Neural progenitor cell (in vitro differentiated cells): ENCODE results near the gene RCC2. TPM values are rescaled to one million over a fixed set of nuclear protein-coding genes. Genes with fewer than 3 reads are reported as not detected.

Source experiments
- DNase-seq: peaks from one replicate; pipeline ENCODE4 v3.0.0-alpha.2; 2016; ENCODE audit warnings: low spot score
- H2AFZ ChIP-seq: fragments of 200-600 bp; sonication (generic); replicated peaks from 2 replicates; pipeline ENCODE4 v1.6.1; 2016; ENCODE audit warnings: antibody characterized with exemption
- H3F3A ChIP-seq: fragments of 200-600 bp; sonication (generic); 2 replicates; pipeline ENCODE4 v1.6.1; 2016; ENCODE audit warnings: antibody characterized with exemption, low read depth
- H3K27ac ChIP-seq: fragments of 200-600 bp; sonication (generic); 2 replicates; pipeline ENCODE4 v1.5.1; 2016; ENCODE audit warnings: mild to moderate bottlenecking
- H3K27me3 ChIP-seq: fragments of 200-600 bp; sonication (generic); 2 replicates; pipeline ENCODE4 v1.6.1; 2016; ENCODE audit warnings: mild to moderate bottlenecking, moderate library complexity
- H3K36me3 ChIP-seq: fragments of 200-600 bp; sonication (generic); 2 replicates; pipeline ENCODE4 v1.5.1; 2016
- H3K4me1 ChIP-seq: fragments of 200-600 bp; sonication (generic); 2 replicates; pipeline ENCODE4 v1.6.1; 2016; ENCODE audit warnings: mixed run types
- H3K4me2 ChIP-seq: fragments of 200-600 bp; sonication (generic); 2 replicates; pipeline ENCODE4 v1.6.1; 2016
- H3K4me3 ChIP-seq: fragments of 200-600 bp; sonication (generic); 2 replicates; pipeline ENCODE4 v1.5.1; 2016
- H3K79me2 ChIP-seq: fragments of 200-600 bp; sonication (generic); 2 replicates; pipeline ENCODE4 v1.6.1; 2016; ENCODE audit warnings: low read depth
- H3K9ac ChIP-seq: fragments of 200-600 bp; sonication (generic); 2 replicates; pipeline ENCODE4 v1.6.1; 2016
- H3K9me3 ChIP-seq: fragments of 200-600 bp; sonication (generic); 2 replicates; pipeline ENCODE4 v1.5.1; 2016; ENCODE audit warnings: low read depth
- H4K20me1 ChIP-seq: fragments of 200-600 bp; sonication (generic); 2 replicates; pipeline ENCODE4 v1.6.1; 2016; ENCODE audit warnings: low read depth
- H3K27ac Mint-ChIP-seq: 3 replicates; pipeline ENCODE4 v1.8.0; 2021; ENCODE audit warnings: mixed read lengths
- H3K27me3 Mint-ChIP-seq: 2 replicates; pipeline ENCODE4 v1.8.0; 2022; ENCODE audit warnings: low read depth, mild to moderate bottlenecking, inconsistent platforms, moderate library complexity, mixed read lengths; ENCODE audit not compliant: insufficient read depth
- H3K36me3 Mint-ChIP-seq: 3 replicates; pipeline ENCODE4 v1.8.0; 2021; ENCODE audit warnings: mixed read lengths
- H3K4me1 Mint-ChIP-seq: 3 replicates; pipeline ENCODE4 v1.8.0; 2021; ENCODE audit warnings: mixed read lengths
- H3K4me3 Mint-ChIP-seq: 3 replicates; pipeline ENCODE4 v1.8.0; 2021; ENCODE audit warnings: mild to moderate bottlenecking, moderate library complexity, mixed read lengths
- H3K9me3 Mint-ChIP-seq: 3 replicates; pipeline ENCODE4 v1.8.0; 2020; ENCODE audit warnings: mixed read lengths
- CTCF ChIP-seq: fragments of 200-600 bp; sonication (generic); IDR thresholded peaks from 2 replicates; pipeline ENCODE4 v1.5.1; 2017; ENCODE audit warnings: antibody characterized with exemption, mild to moderate bottlenecking
- EZH2 ChIP-seq: fragments of 200-600 bp; sonication (generic); IDR thresholded peaks from 2 replicates; pipeline ENCODE4 v1.6.1; 2017; ENCODE audit warnings: antibody characterized with exemption, mild to moderate bottlenecking, moderate library complexity
- EZH2phosphoT487 ChIP-seq: fragments of 200-600 bp; sonication (generic); IDR thresholded peaks from 2 replicates; pipeline ENCODE4 v1.6.1; 2017; ENCODE audit warnings: antibody characterized with exemption
- total RNA-seq: library from RNA; depleted of rRNA; stranded (reverse); fragments of >200 nt; gene quantifications from 2 replicates; pipeline ENCODE4 v1.2.3, GENCODE V29; 2015; ENCODE audit warnings: low replicate concordance

RCC2 gene
- total RNA-seq, 1 donor from 2014 or later: 126 TPM

GRCh38 chr1:17372955-17373354 lies 66.5 kb downstream of the RCC2 start:
- Histone ChIP-seq H3K27ac (no peak overlapping the region), H3K9me3 (no peaks in the 10 kb centered on the region), H3F3A (no peaks in the 10 kb centered on the region), H4K20me1 (no peaks in the 10 kb centered on the region), H2AFZ (no peak overlapping the region), H3K4me3 (no peak overlapping the region), H3K27me3 (no peaks in the 10 kb centered on the region), H3K4me2 (no peak overlapping the region), H3K79me2 (no peaks in the 10 kb centered on the region), H3K36me3 (no peaks in the 10 kb centered on the region), H3K4me1 (no peaks in the 10 kb centered on the region), H3K9ac (no peak overlapping the region)
- Mint-ChIP-seq H3K4me3 (no peak overlapping the region), H3K36me3 (no peaks in the 10 kb centered on the region), H3K9me3 (no peaks in the 10 kb centered on the region), H3K4me1 (peaks cover 2% of the 10 kb centered on the region), H3K27me3 (peaks cover 17% of the 10 kb centered on the region), H3K27ac (no peak overlapping the region)
- DNase-seq: peak; percentile 13
- TF ChIP-seq EZH2phosphoT487: no peak
- TF ChIP-seq CTCF: no peak

GRCh38 chr1:17371896-17372295 lies 67.6 kb downstream of the RCC2 start, which contains the start of gene PADI6:
TSS of gene PADI6 (plus strand) at chr1:17372196. CDS start at chr1:17372246, 50 bp downstream.
- no peak within 1 kb of the TSS for H2AFZ ChIP-seq
- Mint-ChIP-seq H3K4me1 (no peaks in the 10 kb centered on the region), H3K9me3 (no peaks in the 10 kb centered on the region)

GRCh38 chr1:17370618-17371017 lies 68.9 kb downstream of the RCC2 start:
- Histone ChIP-seq H3K4me3 (no peak overlapping the region), H3K27me3 (no peaks in the 10 kb centered on the region), H4K20me1 (no peaks in the 10 kb centered on the region), H3K27ac (no peak overlapping the region), H3K4me2 (no peak overlapping the region), H3K9me3 (no peaks in the 10 kb centered on the region), H3K9ac (no peak overlapping the region), H3K79me2 (no peaks in the 10 kb centered on the region), H3K36me3 (no peaks in the 10 kb centered on the region), H2AFZ (no peak overlapping the region), H3F3A (no peaks in the 10 kb centered on the region), H3K4me1 (no peaks in the 10 kb centered on the region)
- peaks cover 9% of the 10 kb centered on the region for H3K27me3 Mint-ChIP-seq
- no peak overlapping the region for H3K4me3 Mint-ChIP-seq
- TF ChIP-seq EZH2 (no peak), EZH2phosphoT487 (no peak), CTCF (peak; percentile 23)
- no peak for DNase-seq
- H3K4me1 Mint-ChIP-seq: no peaks in the 10 kb centered on the region
- no peak overlapping the region for H3K27ac Mint-ChIP-seq
- H3K36me3 Mint-ChIP-seq: no peaks in the 10 kb centered on the region
- H3K9me3 Mint-ChIP-seq: no peaks in the 10 kb centered on the region

More at GRCh38 chr1:17371896-17372295, 67.6 kb downstream of the RCC2 start, which contains the start of gene PADI6:
- no peaks in the 10 kb centered on the region for H3K4me1 ChIP-seq
- H3K4me2 ChIP-seq: no peak within 1 kb of the TSS
- H3K36me3 ChIP-seq: no peaks in the 10 kb centered on the region
- H3F3A ChIP-seq: no peaks in the 10 kb centered on the region
- H3K9me3 ChIP-seq: no peaks in the 10 kb centered on the region
- no peak within 1 kb of the TSS for H3K27ac ChIP-seq
- no peak within 1 kb of the TSS for H3K9ac ChIP-seq
- Mint-ChIP-seq H3K4me3 (no peak within 1 kb of the TSS), H3K27me3 (peaks cover 9% of the 10 kb centered on the region), H3K36me3 (no peaks in the 10 kb centered on the region), H3K27ac (no peak within 1 kb of the TSS)
- no peaks in the 10 kb centered on the region for H3K27me3 ChIP-seq
- DNase-seq: no peak
- H3K4me3 ChIP-seq: no peak within 1 kb of the TSS
- H3K79me2 ChIP-seq: no peaks in the 10 kb centered on the region
- H4K20me1 ChIP-seq: no peaks in the 10 kb centered on the region
- no peak for TF ChIP-seq CTCF
- no peak for TF ChIP-seq EZH2phosphoT487
- no peak for TF ChIP-seq EZH2
